Kidney (tissue), 14 donors: ENCODE measurements around the gene JOSD1. TPM values are rescaled to one million over a fixed set of nuclear protein-coding genes. Genes with fewer than 3 reads are reported as not detected.

Experiments used
- DNase-seq, 5 donors: peaks; one replicate each; pipeline ENCODE4 v3.0.0-alpha.2; 2013 to 2020
- FAIRE-seq: peaks from 2 replicates; lab custom pipeline; 2012; peaks lifted over from hg19 to GRCh38; lab: Jason Lieb, UNC
- H3K27ac ChIP-seq, 2 donors: one replicate each; pipeline ENCODE4 v1.7.0; 2013; ENCODE audit warnings: low read depth in 2 of 2, low read length in 2 of 2, inconsistent platforms in 1 of 2
- H3K27me3 ChIP-seq: one replicate; pipeline ENCODE4 v1.7.1; 2013; ENCODE audit warnings: low read length, inconsistent platforms; ENCODE audit not compliant: control insufficient read depth, insufficient read depth
- H3K36me3 ChIP-seq, 3 donors: one replicate each; pipeline versions ENCODE4 v1.7.0 to v1.7.1; 2013; ENCODE audit warnings: low read length in 3 of 3, control low read depth in 1 of 3, inconsistent platforms in 1 of 3; ENCODE audit not compliant: insufficient read depth in 3 of 3, control insufficient read depth in 2 of 3
- H3K4me1 ChIP-seq, 3 donors: one replicate each; pipeline versions ENCODE4 v1.7.0 to v1.7.1; 2013; ENCODE audit warnings: low read length in 3 of 3, inconsistent platforms in 1 of 3, low read depth in 1 of 3; ENCODE audit not compliant: control insufficient read depth in 2 of 3, insufficient read depth in 2 of 3
- H3K4me3 ChIP-seq, 3 donors: one replicate each; pipeline versions ENCODE4 v1.7.0 to v1.8.1; 2013; ENCODE audit warnings: low read length in 3 of 3, control low read depth in 1 of 3, inconsistent platforms in 1 of 3
- H3K9ac ChIP-seq, 3 donors: one replicate each; pipeline versions ENCODE4 v1.7.0 to v1.7.1; 2013; ENCODE audit warnings: low read length in 3 of 3, control low read depth in 1 of 3, inconsistent platforms in 1 of 3
- H3K9me3 ChIP-seq, 3 donors: one replicate each; pipeline versions ENCODE4 v1.7.0 to v1.7.1; 2013; ENCODE audit warnings: low read length in 3 of 3, control low read depth in 1 of 3, inconsistent platforms in 1 of 3; ENCODE audit not compliant: control insufficient read depth in 2 of 3, insufficient read depth in 1 of 3
- CTCF ChIP-seq: IDR thresholded peaks from 3 replicates; pipeline ENCODE4 v1.5.1; 2012; ENCODE audit warnings: mild to moderate bottlenecking, moderate library complexity, borderline replicate concordance; ENCODE audit not compliant: insufficient read depth; ENCODE audit errors: extremely low read depth
- intact Hi-C: fragments of 100-400 bp; cut with DNase I; formaldehyde crosslinking; loops from one replicate; pipeline ENCODE4 v1.11.1; 2022
- polyA plus RNA-seq: library from polyadenylated mRNA; stranded (reverse); fragments of 350-450 nt; fragmentation: Illumina TruSeq; extraction: RNeasy Lipid Tissue Mini Kit (QIAGEN cat#74804); gene quantifications from one replicate; pipeline ENCODE4 v1.2.3, GENCODE V29; 2014; ENCODE audit warnings: low read depth, low replicate concordance; ENCODE audit not compliant: insufficient read depth
- total RNA-seq: library from RNA; stranded (reverse); fragmentation: NEBNext Ultra II Directional; extraction: Animal tissue kit (Norgen Biotek cat#: 25700); gene quantifications from one replicate; pipeline ENCODE4 v1.2.1, GENCODE V29; 2021
- donor health status: control.
- donor health status: control.
- donor health status: control.
- donor health status: control.
- donor health status: control.
- donor health status: DM: yes; HTN: yes; CAD: no.
- donor health status: Normal renal cell carcinoma (clear cell type).

JOSD1 gene
- total and polyA plus RNA-seq, 2 donors from 2014 or later: 12.8 to 42.8 TPM

- no peak overlapping the region for H3K4me3 ChIP-seq
- no peak overlapping the region for H3K9ac ChIP-seq
- H3K27ac ChIP-seq: peak overlapping the region in 1 of 2 donors; percentile 23
- FAIRE-seq (no peak), DNase-seq (peak in 1 of 5 donors; percentile 59)
- TF ChIP-seq CTCF: no peak
- intact Hi-C loops: no loop called here
- no peaks in the 10 kb centered on the region for H3K27me3 ChIP-seq
- peaks cover 0 to 12% (median 12%) of the 10 kb centered on the region in 3 donors for H3K4me1 ChIP-seq
- H3K36me3 ChIP-seq: peaks cover 0 to 54% (median 39%) of the 10 kb centered on the region in 3 donors
- no peaks in the 10 kb centered on the region for H3K9me3 ChIP-seq
These were observed 34.4 kb upstream of the JOSD1 start for GRCh38 chr22:38735126-38735464.

- no peak for TF ChIP-seq CTCF
- H3K4me3 ChIP-seq: no peak overlapping the region
- FAIRE-seq (no peak), DNase-seq (peak in 1 of 5 donors; percentile 60)
- H3K27ac ChIP-seq: peak overlapping the region; percentile 23 to 33
- peaks cover 0 to 12% (median 12%) of the 10 kb centered on the region in 3 donors for H3K4me1 ChIP-seq
- peak overlapping the region in 1 of 3 donors; percentile 16 for H3K9ac ChIP-seq
- H3K9me3 ChIP-seq: no peaks in the 10 kb centered on the region
- intact Hi-C loops: no loop called here
- H3K27me3 ChIP-seq: no peaks in the 10 kb centered on the region
- peaks cover 0 to 54% (median 44%) of the 10 kb centered on the region in 3 donors for H3K36me3 ChIP-seq
These were observed 33.8 kb upstream of the JOSD1 start for GRCh38 chr22:38734421-38735100.

- DNase-seq: peak in 2 of 5 donors; percentile 36 to 57
- TF ChIP-seq CTCF: no peak
- H3K36me3 ChIP-seq: peaks cover 0 to 50% (median 41%) of the 10 kb centered on the region in 3 donors
- peak overlapping the region in 1 of 3 donors; percentile 16 for H3K9ac ChIP-seq
- no peak for FAIRE-seq
- no peaks in the 10 kb centered on the region for H3K27me3 ChIP-seq
- no peaks in the 10 kb centered on the region for H3K9me3 ChIP-seq
- intact Hi-C loops: no loop called here
- peak overlapping the region; percentile 33 to 73 for H3K27ac ChIP-seq
- no peak overlapping the region for H3K4me3 ChIP-seq
- H3K4me1 ChIP-seq: peaks cover 0 to 12% (median 12%) of the 10 kb centered on the region in 3 donors
These were observed 33.1 kb upstream of the JOSD1 start for GRCh38 chr22:38733724-38734381.
